GM12878 (cell line): ENCODE data around the gene IRS2. TPM values are rescaled to one million over a fixed set of nuclear protein-coding genes. Genes with fewer than 3 reads are reported as not detected.

Experiments
- ATAC-seq: fragments of 200-7000 bp; cut with Tn5 transposase; 3 replicates; pipeline ENCODE4 v1.9.1; 2020; ENCODE audit warnings: mild to moderate bottlenecking, moderate library complexity
- BruUV-seq: library from RNA; stranded (reverse); fragments of 400-500 nt; replicated peaks from 2 replicates; lab custom pipeline; 2021; lab: Mats Ljungman, UMichigan
- CTCF ChIA-PET: fragments of 300-600 bp; sonication (Branson Sonifier 250); formaldehyde crosslinking; extraction: SDS; loops from one replicate; lab custom pipeline; 2021; ENCODE audit warnings: inconsistent platforms; lab: Yijun Ruan, JAX
- POLR2A ChIA-PET: fragments of 350-600 bp; formaldehyde crosslinking; extraction: SDS; loops from one replicate; lab custom pipeline; 2021; ENCODE audit warnings: inconsistent platforms; lab: Charles Lee
- RAD21 ChIA-PET: fragments of 300-600 bp; sonication (Branson Sonifier 250); formaldehyde crosslinking; loops from one replicate; lab custom pipeline; 2023; ENCODE audit warnings: antibody characterized with exemption; ENCODE audit not compliant: unreplicated experiment; lab: Charles Lee
- SMC1A ChIA-PET: fragments of 300-600 bp; sonication (Branson Sonifier 250); formaldehyde crosslinking; loops from one replicate; lab custom pipeline; 2023; ENCODE audit not compliant: unreplicated experiment, uncharacterized antibody; lab: Charles Lee
- DNase-seq: peaks from one replicate; pipeline ENCODE4 v3.0.0-alpha.2; 2011; ENCODE audit warnings: low read depth, low spot score
- FAIRE-seq: peaks from 3 replicates; lab custom pipeline; 2011; peaks lifted over from hg19 to GRCh38; lab: Jason Lieb, UNC
- H2AFZ ChIP-seq: 2 replicates; pipeline ENCODE4 v1.6.0; 2011; ENCODE audit warnings: low read depth, low read length, control low read depth; ENCODE audit not compliant: control insufficient read depth
- H3K27ac ChIP-seq: 2 replicates; pipeline ENCODE4 v1.5.1; 2011; ENCODE audit warnings: control low read depth; ENCODE audit not compliant: control insufficient read depth, insufficient read depth
- H3K27me3 ChIP-seq, 2 experiments: replicated peaks in 1 of 2; 2 replicates each; pipeline versions ENCODE4 v1.6.0 to v1.6.1; 2011; ENCODE audit warnings: low read length in 1 of 2; ENCODE audit not compliant: control insufficient read depth in 2 of 2, insufficient read depth in 2 of 2
- H3K36me3 ChIP-seq, 2 experiments: 2 replicates each; pipeline ENCODE4 v1.5.1; 2011; ENCODE audit warnings: low read length in 1 of 2; ENCODE audit not compliant: control insufficient read depth in 2 of 2, insufficient read depth in 2 of 2
- H3K4me1 ChIP-seq: 2 replicates; pipeline ENCODE4 v1.6.1; 2011; ENCODE audit warnings: mild to moderate bottlenecking, low read length, moderate library complexity, mixed read lengths; ENCODE audit not compliant: control insufficient read depth, insufficient read depth
- H3K4me2 ChIP-seq: 2 replicates; pipeline ENCODE4 v1.6.0; 2011; ENCODE audit warnings: control low read depth; ENCODE audit not compliant: control insufficient read depth, insufficient read depth
- H3K4me3 ChIP-seq: fragments of 200-600 bp; sonication (generic); 2 replicates; pipeline ENCODE4 v1.5.1; 2016
- H3K79me2 ChIP-seq: 2 replicates; pipeline ENCODE4 v1.6.0; 2011; ENCODE audit warnings: low read length; ENCODE audit not compliant: control insufficient read depth, insufficient read depth
- H3K9ac ChIP-seq: 2 replicates; pipeline ENCODE4 v1.8.0; 2011; ENCODE audit warnings: low read length, control low read depth, mixed read lengths; ENCODE audit not compliant: control insufficient read depth, insufficient read depth
- H3K9me3 ChIP-seq: replicated peaks from 3 replicates; pipeline ENCODE4 v1.5.1; 2011; ENCODE audit warnings: mild to moderate bottlenecking, low read length; ENCODE audit not compliant: control insufficient read depth, insufficient read depth
- H4K20me1 ChIP-seq: 2 replicates; pipeline ENCODE4 v1.6.0; 2011; ENCODE audit not compliant: control insufficient read depth, insufficient read depth
- ATF7 ChIP-seq: fragments of 450-650 bp; IDR thresholded peaks from 2 replicates; pipeline ENCODE4 v1.6.1; 2016; ENCODE audit warnings: low read depth, mild to moderate bottlenecking
- BRCA1 ChIP-seq: IDR thresholded peaks from 2 replicates; pipeline ENCODE4 v1.6.1; 2011; ENCODE audit warnings: low read depth, low read length, improper control_type of control experiment
- CHD1 ChIP-seq: IDR thresholded peaks from 2 replicates; pipeline ENCODE4 v1.6.1; 2012; ENCODE audit warnings: low read depth, low read length, improper control_type of control experiment
- GABPA ChIP-seq: IDR thresholded peaks from 2 replicates; pipeline ENCODE4 v1.6.1; 2014; ENCODE audit warnings: antibody characterized with exemption, low read depth, mild to moderate bottlenecking, inconsistent platforms
- IKZF1 ChIP-seq: fragments of 450-650 bp; conservative IDR thresholded peaks from 2 replicates; pipeline ENCODE4 v1.6.1; 2017; ENCODE audit warnings: antibody characterized with exemption, mild to moderate bottlenecking
- NBN ChIP-seq: fragments of 450-650 bp; IDR thresholded peaks from 2 replicates; pipeline ENCODE4 v1.6.1; 2016
- NFYB ChIP-seq: IDR thresholded peaks from 2 replicates; pipeline ENCODE4 v1.6.1; 2011; ENCODE audit warnings: low read depth, mild to moderate bottlenecking, low read length, improper control_type of control experiment, moderate library complexity; ENCODE audit not compliant: insufficient read depth
- SMAD5 ChIP-seq: IDR thresholded peaks from 2 replicates; pipeline ENCODE4 v1.6.1; 2016; ENCODE audit warnings: antibody characterized with exemption, low read depth
- SP1 ChIP-seq: IDR thresholded peaks from one replicate; pipeline ENCODE4 v1.6.1; 2011; ENCODE audit warnings: low read depth, low read length
- SRF ChIP-seq, 2 experiments: IDR thresholded peaks; 2 replicates each; pipeline ENCODE4 v1.6.1; 2011; ENCODE audit warnings: low read depth in 2 of 2, low read length in 2 of 2, mild to moderate bottlenecking in 1 of 2, moderate library complexity in 1 of 2
- TCF12 ChIP-seq: IDR thresholded peaks from 2 replicates; pipeline ENCODE4 v1.6.1; 2011; ENCODE audit warnings: low read depth, mild to moderate bottlenecking, low read length
- WGBS: methylation state at CpG from one replicate; pipeline ENCODE4 v1.1.6; 2016; ENCODE audit warnings: low lambda C conversion rate; ENCODE audit not compliant: insufficient replicate concordance, insufficient coverage; ENCODE audit errors: missing lambda C conversion rate; 5-methylcytosine and 5-hydroxymethylcytosine counted together
- in situ Hi-C: fragments of 300-500 bp; cut with MboI; formaldehyde crosslinking; loops from 9 replicates; pipeline ENCODE4 v1.14.3; 2018; ENCODE audit warnings: mixed read lengths
- intact Hi-C: fragments of 100-400 bp; cut with micrococcal nuclease; formaldehyde crosslinking; loops from one replicate; pipeline ENCODE4 v1.14.2; 2022; ENCODE audit not compliant: unreplicated experiment
- polyA plus RNA-seq, 11 experiments: library from polyadenylated mRNA; depleted of rRNA in 4 of 11; unstranded in 6 of 11; stranded (reverse) in 5 of 11; fragments of >200 nt; fragmentation: Nextera tagmentation in 4 of 11; fragmentation: Illumina TruSeq in 1 of 11; extraction: Ambion mirVana in 4 of 11; extraction: Trizol in 1 of 11; gene quantifications; 1 replicate in 1 of 11; 2 replicates in 10 of 11; pipeline versions ENCODE4 v1.2.1 to v1.2.3, GENCODE V29; 2011 to 2016; ENCODE audit warnings: inconsistent platforms in 2 of 11, missing spikeins in 2 of 11, low read depth in 1 of 11
- total RNA-seq, 4 experiments: library from RNA; depleted of rRNA in 3 of 4; stranded (reverse); fragments of >200 nt in 3 of 4; fragmentation: Illumina TruSeq in 1 of 4; extraction: Trizol in 1 of 4; gene quantifications; 2 replicates each; pipeline versions ENCODE4 v1.2.1 to v1.2.3, GENCODE V29; 2013 to 2021
- TF ChIP-seq, protein P1 (sequence below), 3 experiments: IDR thresholded peaks in 2 of 3; conservative IDR thresholded peaks in 1 of 3; 2 replicates each; pipeline ENCODE4 v1.5.1; 2011; ENCODE audit warnings: low read depth in 3 of 3, low read length in 3 of 3, mild to moderate bottlenecking in 3 of 3, control low read depth in 2 of 3, moderate library complexity in 2 of 3, inconsistent platforms in 1 of 3, mixed read lengths in 1 of 3; ENCODE audit not compliant: control insufficient read depth in 2 of 3, insufficient read depth in 1 of 3; ENCODE audit errors: extremely low read depth in 1 of 3
- TF ChIP-seq, protein P2 (sequence below): IDR thresholded peaks from 2 replicates; pipeline ENCODE4 v1.6.1; 2012; ENCODE audit warnings: low read depth, low read length, improper control_type of control experiment
- TF ChIP-seq, protein P3 (sequence below): fragments of 450-650 bp; formaldehyde crosslinking; IDR thresholded peaks from 2 replicates; pipeline ENCODE4 v1.4.0; 2020; ENCODE audit warnings: mild to moderate bottlenecking, moderate library complexity
- TF ChIP-seq, protein P4 (sequence below): fragments of 450-650 bp; IDR thresholded peaks from 2 replicates; pipeline ENCODE4 v1.6.1; 2018; ENCODE audit warnings: borderline replicate concordance, mild to moderate bottlenecking; ENCODE audit not compliant: partially characterized antibody

IRS2 gene
- total and polyA plus RNA-seq, 10 of the 15 experiments (the other 5 are each of a cell fraction or from before 2014, with no cell fraction given), result 0.01 to 0.31 (median 0.07) TPM; not detected in 6

DNA sequence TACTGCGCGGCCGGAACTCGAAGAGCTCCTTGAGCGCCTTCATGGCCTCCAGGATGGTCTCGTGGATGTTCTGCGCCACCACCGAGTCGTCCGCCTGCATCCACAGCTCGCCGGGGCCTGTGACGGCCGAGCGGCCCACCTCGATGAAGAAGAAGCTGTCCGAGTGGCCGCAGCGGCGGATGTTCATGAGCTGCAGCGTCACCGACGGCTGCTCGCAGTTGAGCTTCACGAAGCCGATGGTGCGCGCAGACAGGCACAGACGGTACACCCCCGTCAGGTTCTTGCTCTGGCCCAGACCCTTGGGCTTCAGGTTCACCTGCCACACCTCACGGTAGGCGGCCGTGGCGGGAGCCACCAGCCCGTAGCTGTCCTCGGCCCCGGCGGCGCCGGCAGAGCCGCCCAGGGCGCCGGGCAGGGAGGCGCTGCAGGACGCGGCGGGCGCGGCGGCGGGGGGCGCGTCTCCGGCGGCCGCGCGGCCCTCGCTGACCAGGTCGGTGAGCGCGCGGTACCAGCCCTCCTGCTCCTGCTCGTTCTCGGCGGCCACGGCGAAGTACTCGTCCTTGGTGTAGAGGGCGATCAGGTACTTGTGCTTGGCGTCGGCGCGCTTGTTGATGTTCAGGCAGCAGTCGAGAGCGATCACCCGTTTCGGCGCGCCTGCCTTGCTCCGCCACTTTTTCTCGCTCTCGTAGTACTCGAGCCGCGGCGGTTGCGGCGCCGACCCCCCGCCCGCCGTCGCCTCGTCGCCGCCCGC lies 1.1 kb downstream of the IRS2 start:
- in situ Hi-C loops, result no loop called here
- TF ChIP-seq TCF12, result no peak
- TF ChIP-seq SP1, result no peak
- no peak for TF ChIP-seq BRCA1
- TF ChIP-seq SMAD5, result no peak
- no peak for TF ChIP-seq NBN
- TF ChIP-seq CHD1, result no peak
- TF ChIP-seq SRF (IDR thresholded peaks at IDR 0.05; ENCODE audit: low read depth in 2 of 2, low read length in 2 of 2), result no peak
- TF ChIP-seq GABPA, result no peak
- TF ChIP-seq, protein P1, sequence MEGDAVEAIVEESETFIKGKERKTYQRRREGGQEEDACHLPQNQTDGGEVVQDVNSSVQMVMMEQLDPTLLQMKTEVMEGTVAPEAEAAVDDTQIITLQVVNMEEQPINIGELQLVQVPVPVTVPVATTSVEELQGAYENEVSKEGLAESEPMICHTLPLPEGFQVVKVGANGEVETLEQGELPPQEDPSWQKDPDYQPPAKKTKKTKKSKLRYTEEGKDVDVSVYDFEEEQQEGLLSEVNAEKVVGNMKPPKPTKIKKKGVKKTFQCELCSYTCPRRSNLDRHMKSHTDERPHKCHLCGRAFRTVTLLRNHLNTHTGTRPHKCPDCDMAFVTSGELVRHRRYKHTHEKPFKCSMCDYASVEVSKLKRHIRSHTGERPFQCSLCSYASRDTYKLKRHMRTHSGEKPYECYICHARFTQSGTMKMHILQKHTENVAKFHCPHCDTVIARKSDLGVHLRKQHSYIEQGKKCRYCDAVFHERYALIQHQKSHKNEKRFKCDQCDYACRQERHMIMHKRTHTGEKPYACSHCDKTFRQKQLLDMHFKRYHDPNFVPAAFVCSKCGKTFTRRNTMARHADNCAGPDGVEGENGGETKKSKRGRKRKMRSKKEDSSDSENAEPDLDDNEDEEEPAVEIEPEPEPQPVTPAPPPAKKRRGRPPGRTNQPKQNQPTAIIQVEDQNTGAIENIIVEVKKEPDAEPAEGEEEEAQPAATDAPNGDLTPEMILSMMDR (IDR thresholded peaks at IDR 0.05 in 2 of 3, conservative IDR thresholded peaks at IDR 0.05 in 1 of 3; ENCODE audit: control insufficient read depth in 2 of 3, extremely low read depth in 1 of 3, insufficient read depth in 1 of 3, low read depth in 3 of 3, low read length in 3 of 3), result no peak
- no peak for TF ChIP-seq IKZF1
- TF ChIP-seq, protein P2, sequence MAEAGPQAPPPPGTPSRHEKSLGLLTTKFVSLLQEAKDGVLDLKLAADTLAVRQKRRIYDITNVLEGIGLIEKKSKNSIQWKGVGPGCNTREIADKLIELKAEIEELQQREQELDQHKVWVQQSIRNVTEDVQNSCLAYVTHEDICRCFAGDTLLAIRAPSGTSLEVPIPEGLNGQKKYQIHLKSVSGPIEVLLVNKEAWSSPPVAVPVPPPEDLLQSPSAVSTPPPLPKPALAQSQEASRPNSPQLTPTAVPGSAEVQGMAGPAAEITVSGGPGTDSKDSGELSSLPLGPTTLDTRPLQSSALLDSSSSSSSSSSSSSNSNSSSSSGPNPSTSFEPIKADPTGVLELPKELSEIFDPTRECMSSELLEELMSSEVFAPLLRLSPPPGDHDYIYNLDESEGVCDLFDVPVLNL, result no peak
- TF ChIP-seq, protein P3, sequence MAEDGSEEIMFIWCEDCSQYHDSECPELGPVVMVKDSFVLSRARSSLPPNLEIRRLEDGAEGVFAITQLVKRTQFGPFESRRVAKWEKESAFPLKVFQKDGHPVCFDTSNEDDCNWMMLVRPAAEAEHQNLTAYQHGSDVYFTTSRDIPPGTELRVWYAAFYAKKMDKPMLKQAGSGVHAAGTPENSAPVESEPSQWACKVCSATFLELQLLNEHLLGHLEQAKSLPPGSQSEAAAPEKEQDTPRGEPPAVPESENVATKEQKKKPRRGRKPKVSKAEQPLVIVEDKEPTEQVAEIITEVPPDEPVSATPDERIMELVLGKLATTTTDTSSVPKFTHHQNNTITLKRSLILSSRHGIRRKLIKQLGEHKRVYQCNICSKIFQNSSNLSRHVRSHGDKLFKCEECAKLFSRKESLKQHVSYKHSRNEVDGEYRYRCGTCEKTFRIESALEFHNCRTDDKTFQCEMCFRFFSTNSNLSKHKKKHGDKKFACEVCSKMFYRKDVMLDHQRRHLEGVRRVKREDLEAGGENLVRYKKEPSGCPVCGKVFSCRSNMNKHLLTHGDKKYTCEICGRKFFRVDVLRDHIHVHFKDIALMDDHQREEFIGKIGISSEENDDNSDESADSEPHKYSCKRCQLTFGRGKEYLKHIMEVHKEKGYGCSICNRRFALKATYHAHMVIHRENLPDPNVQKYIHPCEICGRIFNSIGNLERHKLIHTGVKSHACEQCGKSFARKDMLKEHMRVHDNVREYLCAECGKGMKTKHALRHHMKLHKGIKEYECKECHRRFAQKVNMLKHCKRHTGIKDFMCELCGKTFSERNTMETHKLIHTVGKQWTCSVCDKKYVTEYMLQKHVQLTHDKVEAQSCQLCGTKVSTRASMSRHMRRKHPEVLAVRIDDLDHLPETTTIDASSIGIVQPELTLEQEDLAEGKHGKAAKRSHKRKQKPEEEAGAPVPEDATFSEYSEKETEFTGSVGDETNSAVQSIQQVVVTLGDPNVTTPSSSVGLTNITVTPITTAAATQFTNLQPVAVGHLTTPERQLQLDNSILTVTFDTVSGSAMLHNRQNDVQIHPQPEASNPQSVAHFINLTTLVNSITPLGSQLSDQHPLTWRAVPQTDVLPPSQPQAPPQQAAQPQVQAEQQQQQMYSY (CRISPR knock-in tag), result no peak
- TF ChIP-seq ATF7, result no peak
- TF ChIP-seq, protein P4, sequence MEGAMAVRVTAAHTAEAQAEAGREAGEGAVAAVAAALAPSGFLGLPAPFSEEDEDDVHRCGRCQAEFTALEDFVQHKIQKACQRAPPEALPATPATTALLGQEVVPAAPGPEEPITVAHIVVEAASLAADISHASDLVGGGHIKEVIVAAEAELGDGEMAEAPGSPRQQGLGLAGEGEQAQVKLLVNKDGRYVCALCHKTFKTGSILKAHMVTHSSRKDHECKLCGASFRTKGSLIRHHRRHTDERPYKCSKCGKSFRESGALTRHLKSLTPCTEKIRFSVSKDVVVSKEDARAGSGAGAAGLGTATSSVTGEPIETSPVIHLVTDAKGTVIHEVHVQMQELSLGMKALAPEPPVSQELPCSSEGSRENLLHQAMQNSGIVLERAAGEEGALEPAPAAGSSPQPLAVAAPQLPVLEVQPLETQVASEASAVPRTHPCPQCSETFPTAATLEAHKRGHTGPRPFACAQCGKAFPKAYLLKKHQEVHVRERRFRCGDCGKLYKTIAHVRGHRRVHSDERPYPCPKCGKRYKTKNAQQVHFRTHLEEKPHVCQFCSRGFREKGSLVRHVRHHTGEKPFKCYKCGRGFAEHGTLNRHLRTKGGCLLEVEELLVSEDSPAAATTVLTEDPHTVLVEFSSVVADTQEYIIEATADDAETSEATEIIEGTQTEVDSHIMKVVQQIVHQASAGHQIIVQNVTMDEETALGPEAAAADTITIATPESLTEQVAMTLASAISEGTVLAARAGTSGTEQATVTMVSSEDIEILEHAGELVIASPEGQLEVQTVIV, result no peak
- TF ChIP-seq NFYB, result no peak

More for the DNA sequence above, 1.1 kb downstream of the IRS2 start:
- no peak overlapping the region for H2AFZ ChIP-seq
- DNase-seq (no peak), FAIRE-seq (no peak), ATAC-seq (no peak)
- H3K9ac ChIP-seq, result no peak overlapping the region
- intact Hi-C loops, result loop anchor here (5.0 kb wide), 1 partner anchor 623 kb away; no protein-coding TSS in a partner anchor
- ChIA-PET RAD21 (no interaction called here), SMC1A (no interaction called here), POLR2A (no interaction called here), CTCF (no interaction called here)
- no peaks in the 10 kb centered on the region for H3K79me2 ChIP-seq
- H4K20me1 ChIP-seq, result no peaks in the 10 kb centered on the region
- no peaks in the 10 kb centered on the region for H3K36me3 ChIP-seq
- BruUV-seq, result no TSS peak
- peaks cover 1 to 3% of the 10 kb centered on the region in 2 experiments; a peak in 3 of 4 replicates for H3K27me3 ChIP-seq
- no peak overlapping the region for H3K27ac ChIP-seq
- no peak overlapping the region for H3K4me2 ChIP-seq
- H3K4me3 ChIP-seq, result no peak overlapping the region
- H3K4me1 ChIP-seq, result no peaks in the 10 kb centered on the region
- 55% methylated on average over 86 of the region's 98 CpGs for whole genome bisulfite sequencing
- no peaks in the 10 kb centered on the region; the same call in 2 of the 3 replicates for H3K9me3 ChIP-seq
